CD4-positive, alpha-beta T cell treated with Interleukin-1 beta for 1 hour (primary cell): ENCODE data around the gene MIPOL1.
"Not testable (repeated sequence)": the region's sequence is repeated elsewhere in the genome, so short reads cannot be mapped to it uniquely, and the experiment has no call there.

Experiments used
- DNase-seq, 2 donors: peaks; one replicate each; pipeline ENCODE4 v3.0.0-alpha.2; 2020 to 2022

The MIPOL1 gene

DNA sequence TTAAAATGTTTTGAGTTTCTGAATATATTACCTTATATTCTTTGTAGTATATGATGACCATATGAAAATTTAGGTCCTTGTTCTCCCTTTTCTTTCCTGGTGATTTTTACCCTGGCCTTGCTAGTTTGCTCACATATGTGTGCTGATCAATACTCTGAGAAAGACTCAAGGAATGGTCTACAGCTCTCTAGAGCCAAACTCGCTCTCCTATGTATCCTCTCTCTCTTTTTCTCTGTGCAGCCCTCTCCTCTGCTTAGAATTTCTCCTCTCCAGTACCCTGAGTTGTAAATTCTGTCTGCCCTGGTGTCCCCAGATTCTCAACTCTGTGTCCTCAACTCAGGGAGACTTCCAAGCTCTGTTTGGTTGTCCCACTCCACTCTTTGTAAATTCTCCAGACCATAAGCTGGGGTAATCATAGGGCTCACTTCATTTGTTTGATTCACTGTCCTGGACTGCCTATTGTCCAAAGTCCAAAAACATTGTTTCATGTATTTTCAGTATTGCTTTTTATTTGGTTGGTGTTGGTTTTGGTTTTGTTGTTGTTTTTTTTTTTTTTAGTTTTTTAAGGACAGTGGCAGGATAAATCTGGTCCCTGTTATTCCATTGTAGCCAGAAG lies 356.3 kb downstream of the MIPOL1 start:
- DNase-seq = no peak

DNA sequence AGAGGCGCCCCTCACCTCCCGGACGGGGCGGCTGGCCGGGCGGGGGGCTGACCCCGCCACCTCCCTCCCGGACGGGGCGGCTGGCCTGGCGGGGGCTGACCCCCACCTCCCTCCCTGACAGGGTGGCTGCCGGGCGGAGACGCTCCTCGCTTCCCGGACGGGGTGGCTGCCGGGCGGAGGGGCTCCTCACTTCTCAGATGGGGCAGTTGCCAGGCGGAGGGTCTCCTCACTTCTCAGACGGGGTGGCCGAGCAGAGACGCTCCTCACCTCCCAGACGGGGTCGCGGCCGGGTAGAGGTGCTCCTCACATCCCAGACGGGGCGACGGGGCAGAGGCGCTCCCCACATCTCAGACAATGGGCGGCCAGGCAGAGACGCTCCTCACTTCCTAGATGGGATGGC lies 357.9 kb downstream of the MIPOL1 start:
- not testable (repeated sequence) for DNase-seq

DNA sequence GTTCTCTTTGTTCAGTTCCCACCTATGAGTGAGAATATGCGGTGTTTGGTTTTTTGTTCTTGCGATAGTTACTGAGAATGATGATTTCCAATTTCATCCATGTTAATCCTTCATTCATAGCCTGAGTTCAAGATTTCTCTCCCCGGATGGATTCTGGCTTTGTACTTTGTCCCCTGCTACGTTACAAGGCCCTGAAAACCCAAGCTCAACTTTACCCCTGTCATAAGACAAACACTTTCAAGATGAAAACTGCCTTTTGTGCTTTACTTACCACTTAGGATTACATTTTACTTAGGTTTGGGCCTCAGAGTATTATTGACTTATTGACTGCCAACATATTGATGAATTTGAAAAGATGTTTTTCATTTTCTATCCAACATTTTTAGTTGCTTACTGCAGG lies 361.0 kb downstream of the MIPOL1 start:
- DNase-seq = no peak

DNA sequence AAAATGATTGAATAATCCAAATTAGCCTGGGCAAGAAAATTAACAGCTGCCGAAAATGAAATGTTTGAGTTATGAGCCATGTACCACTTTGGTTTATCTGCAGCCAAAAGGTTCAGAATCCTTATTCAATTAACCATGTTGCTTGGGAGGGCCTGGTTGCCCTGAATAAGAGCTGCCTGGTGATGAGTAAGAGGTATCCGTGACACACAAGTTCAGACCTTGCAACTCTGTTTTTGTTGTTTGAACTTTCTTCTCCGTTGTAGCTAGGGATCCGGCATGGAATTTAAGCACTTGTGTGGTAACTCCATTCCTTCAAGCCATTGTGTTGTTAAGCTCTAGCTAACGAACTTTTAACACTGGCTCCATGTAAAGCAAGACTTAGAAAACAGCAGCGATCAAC lies 361.6 kb downstream of the MIPOL1 start:
- no peak for DNase-seq

DNA sequence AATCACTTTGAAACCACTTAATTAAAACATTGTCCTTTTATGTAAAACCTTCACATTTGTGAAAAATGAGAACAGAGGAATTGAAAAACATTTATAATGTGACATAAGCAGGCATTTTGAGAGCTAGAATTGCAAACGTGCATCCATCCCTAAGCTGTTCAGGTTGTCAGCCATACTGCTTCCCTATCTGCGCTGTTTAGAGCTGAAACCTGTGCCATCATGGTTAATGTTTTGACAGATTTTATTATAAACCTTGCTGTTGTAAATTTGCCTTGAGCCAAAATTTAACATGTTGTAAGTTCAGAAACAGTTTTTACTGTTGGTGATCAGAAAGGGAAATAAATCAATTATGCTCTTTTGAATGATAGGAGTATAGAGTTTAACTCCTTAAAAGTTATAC lies 365.5 kb downstream of the MIPOL1 start:
- DNase-seq = no peak

DNA sequence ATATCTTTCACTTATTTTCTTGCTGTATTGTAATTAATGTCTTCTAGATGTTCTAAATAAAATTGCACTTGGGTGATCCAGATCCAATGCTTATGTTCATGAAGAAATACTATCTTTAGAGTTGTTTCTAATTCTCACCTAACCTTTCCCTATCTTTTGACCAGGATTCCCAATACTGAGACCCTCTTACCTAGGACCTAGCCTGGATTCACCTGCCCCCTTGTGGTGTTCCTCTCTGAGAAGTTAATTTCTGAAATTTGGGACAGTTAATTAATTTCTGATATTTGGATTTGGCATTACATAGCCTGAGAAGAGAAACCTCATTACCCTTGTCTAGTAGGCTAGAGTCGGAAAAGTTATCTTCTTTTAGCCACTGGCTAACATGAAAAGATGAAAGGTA lies 367.8 kb downstream of the MIPOL1 start:
- DNase-seq = no peak

DNA sequence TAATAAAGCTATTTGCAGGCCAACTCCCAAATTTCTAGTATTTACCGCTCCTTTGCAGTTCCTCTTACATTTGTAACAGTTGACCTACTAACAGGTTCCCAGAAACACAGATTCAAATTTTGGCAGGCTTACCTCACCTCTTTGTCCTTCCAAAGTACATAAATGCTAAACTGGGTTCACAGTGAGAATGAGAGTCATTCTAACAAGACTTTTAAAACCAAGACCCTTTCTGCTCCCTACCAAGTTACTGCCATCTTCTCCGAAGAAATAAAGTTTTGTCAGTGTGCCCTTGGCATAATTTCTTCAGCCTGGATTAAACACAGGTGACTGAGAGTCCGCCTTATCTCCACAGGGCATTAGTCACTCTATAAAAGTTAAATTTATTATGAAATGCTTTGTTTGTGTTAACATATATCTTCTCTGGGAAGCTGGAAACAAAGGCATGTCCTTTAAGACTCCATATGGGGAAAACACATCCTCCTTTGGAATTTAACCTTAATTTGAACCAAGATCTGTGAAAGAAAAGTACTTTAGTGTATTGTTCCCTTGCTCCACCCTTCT lies 369.2 kb downstream of the MIPOL1 start:
- DNase-seq = no peak

DNA sequence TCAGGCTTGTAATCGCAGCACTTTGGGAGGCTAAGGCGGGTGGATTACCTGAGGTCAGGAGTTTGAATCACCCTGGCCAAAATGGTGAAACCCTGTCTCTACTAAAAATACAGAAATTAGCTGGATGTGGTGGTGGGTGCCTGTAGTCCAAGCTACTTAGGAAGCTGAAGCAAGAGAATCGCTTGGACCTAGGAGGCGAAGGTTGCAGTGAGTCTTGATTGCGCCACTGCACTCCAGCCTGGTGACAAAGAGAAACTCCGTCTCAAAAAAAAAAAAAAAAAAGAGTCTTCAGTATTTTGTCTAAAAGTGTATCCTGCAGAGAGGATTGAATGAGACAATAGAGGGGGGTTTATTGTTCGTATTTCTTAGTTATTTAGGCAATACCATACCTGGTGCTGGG lies 372.0 kb downstream of the MIPOL1 start:
- no peak for DNase-seq

DNA sequence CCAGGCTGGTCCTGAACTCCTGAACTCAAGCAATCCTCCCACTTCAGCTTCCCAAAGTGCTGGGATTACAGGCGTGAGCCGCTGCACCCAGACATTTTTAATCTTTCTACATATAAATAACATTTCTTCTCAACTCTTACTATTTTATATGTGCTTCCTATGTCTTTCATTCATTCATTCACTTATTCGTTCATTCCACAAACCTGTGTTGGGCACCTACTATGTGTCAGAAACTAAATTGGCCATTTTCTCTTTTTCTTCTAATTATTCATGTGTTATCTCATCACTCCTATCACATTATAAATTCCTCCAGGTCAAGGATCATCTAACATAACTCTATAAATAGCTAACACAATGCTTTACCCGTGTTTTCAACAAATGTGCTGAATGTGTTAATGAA lies 373.7 kb downstream of the MIPOL1 start:
- DNase-seq = no peak

DNA sequence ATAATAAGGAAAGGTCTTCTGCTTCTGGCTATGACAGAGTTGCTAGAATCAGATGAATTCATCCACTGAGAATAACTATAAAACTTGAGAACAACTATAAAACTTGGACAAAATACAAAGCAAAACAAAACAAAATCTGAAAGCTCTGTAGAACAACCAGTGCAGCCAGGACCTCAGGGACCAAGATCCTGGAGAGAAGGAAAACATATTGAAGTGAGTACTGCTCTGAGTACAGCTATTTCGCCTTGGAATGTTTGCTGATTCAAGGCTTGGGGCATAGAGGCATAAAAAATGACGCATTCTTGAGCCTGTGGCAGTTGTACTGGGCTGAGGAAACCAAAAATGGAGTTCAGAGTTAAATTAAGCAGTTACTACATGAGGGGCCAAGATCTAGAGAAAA lies 375.6 kb downstream of the MIPOL1 start:
- no peak for DNase-seq

DNA sequence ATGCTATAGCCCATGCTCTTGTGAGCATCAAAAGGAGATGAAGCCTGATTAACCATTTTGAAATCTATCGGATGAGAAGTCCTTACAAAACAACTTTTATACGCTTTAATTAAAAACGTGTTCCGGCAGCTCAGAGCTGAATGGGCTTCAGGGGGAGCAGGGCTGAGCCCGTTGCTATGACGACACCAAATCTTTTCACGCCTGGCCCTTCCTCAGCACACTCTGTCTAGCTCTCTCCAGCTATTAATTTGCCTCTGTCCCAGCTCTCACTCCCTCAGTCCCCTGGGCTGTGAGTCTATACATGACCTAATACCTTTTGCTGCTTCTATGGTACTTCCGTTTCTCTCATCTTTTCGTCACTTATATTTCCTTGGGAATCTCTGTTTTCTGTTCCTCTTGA lies 381.5 kb downstream of the MIPOL1 start:
- no peak for DNase-seq

DNA sequence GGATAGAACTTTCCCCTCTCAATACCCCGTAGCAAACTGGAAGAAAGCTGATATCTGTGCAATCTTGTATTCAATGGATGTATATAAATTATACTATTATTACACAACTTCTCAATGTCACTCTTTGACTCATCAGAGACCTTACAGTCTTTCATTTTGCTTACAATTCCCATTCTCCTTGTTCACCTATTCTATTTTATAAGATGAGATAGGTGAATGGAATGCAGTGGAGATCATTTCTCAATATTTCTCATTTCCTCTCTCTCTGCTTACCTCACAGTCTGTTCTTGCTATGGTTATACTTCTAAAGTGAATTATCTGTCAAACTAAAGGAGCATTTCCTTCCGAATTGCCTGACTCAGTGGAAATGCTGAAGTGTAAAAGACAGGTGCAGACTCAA lies 382.4 kb downstream of the MIPOL1 start:
- DNase-seq = no peak

DNA sequence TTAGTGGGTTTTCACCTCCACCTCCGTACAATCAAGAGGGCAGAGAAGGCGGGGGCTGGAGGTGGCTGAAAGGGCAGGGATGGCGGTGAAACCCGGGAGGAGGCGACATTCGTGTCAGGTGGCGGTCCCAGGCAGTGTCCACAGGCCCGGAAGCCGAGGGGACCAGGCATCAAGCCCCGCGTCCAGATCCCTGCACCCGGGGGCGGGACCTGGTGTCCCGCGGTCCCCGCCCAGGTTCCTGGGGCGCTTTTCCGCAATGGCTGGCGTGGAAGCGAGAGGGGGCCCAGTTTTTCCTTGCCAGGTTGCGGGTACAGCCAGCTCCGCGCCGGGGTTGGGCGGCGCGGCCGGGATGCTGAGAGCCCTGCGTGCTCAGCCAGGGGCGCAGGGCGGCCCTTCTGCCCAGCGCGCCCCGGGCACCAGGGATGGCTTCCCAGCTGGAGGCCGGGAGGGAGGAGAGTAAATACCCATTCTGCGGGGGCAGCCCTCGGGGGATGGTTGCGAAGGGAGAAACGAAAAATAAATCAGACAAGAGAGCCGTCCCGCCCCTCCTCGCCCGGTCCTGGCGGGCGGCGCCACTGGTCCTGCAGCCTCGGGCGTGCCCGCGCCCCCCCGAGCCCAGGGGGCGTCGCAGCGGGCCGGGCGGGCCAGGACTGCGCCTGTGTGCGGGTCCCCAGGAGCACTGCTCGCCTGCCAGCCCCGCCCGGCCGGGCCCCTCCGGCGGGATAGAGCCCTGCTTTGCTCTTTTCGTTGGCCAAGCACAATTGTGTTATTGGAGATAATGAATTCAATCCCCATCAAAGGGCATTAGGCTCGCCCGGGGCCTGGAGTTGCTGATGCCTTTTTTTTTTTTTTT lies 385.8 kb downstream of the MIPOL1 start:
- DNase-seq = no peak

DNA sequence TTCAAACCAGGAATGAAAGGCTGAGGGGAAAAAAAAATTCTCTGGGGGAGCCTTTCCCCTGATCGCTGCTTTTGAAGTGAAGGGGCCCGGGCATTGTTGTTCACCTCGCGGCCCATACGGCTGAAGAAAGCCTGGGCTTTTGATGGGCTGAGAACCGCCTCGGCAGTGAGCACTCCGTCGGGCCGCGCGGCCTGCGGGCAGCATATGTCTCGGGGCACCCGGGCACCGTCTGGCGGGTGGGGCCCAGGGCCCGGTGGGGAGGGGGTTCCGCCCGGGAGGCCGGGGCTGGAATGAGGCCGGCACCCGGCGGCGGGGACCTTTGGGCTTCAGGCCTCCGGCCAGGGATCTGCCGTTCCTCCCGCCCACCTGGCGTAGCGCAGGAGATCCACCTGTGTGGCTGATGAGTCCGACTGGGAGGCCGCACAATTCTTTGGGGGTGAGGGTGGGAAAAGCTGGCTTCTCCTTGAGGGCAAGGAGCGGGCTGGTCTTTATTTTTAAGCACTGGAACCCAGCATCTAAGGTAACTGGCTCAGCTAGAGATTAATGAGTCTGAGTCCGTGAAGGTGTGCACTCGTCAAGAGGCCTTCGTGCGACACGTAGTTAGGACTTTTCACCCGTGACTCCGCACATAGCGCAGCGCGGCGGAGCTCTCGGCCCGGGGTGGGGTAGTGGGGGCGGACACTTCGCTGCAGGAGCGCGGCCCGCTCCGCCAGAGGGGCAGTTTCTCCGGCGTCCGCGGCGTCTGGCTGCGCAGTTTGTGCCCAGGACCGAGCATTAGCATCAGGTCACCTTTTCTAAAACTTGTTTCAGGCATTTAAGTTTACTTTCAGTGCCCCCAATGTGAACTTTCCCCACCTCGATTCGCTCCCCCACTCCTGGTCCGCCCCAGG lies 386.7 kb downstream of the MIPOL1 start:
- no peak for DNase-seq

DNA sequence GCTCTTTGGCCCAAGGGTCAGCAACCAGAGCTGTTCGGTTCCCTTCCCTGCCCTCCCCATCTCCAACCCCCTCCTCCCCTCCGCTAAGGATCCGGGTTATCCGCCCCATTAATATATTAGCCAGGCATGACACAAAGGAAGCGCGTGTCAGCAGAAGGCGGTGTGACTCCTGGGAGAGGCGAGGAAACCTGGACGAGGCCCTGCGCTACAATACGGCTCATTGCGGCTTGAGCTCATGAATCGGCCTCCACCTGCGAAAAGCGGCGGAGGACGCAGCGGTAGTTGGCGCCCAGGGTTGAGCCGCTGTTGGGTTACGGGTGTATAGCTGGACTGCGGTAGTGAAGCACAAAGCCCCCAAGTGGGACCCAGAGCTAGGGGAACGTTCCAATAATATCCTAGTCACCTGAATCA lies 387.4 kb downstream of the MIPOL1 start:
- DNase-seq = no peak

DNA sequence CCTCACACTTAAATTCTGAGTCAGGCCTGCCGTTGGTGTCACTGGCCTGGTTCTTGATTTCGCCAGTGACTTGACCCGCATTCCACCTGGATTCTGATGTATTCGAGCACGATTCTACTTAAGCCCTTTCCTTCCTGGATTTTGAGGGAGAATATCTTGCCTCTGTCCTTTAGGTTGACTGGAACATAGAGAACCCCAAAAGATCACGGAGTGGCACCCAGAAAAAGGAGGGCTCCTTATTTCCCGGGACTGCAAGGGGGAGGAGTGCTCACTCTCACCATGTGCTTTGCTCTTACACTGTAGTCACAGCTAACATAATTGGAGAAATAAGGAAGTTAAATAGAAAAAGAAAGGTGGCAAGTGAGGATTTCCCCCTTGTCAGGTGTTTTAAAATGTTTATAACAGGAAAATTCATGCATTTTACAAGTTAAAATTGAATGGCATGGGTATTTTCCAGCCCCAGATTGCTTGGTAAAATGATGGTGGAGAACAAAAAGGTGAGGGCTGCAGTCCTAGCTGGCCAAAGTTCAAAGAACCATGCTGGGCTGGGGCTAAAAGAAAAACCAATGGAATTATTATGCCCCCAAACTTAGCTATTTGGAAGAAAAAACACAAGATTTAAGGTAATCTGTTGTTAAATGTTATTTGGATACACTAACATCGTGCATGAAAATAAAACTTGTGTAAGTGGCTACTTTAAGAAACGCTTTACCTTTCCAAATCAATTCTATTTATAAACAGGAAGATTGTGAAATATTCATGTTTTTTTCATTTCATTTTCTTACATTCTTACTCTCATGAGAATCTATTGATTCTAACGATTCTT lies 388.4 kb downstream of the MIPOL1 start:
- no peak for DNase-seq

DNA sequence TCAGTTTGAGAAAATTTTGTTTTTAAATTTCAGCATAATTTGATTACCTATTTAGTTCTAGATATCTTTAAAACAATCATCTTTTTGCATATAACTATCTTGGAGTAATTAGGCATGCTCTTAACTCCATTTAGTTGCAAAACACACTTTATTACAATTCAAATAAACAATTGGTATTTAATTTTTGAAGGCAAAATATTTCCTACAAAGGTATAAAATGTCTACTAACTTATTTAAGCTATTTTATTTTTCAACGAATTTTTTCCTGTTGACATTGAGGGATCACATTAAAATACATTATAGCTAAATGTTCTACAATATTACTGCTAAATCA lies 389.0 kb downstream of the MIPOL1 start:
- DNase-seq = no peak

DNA sequence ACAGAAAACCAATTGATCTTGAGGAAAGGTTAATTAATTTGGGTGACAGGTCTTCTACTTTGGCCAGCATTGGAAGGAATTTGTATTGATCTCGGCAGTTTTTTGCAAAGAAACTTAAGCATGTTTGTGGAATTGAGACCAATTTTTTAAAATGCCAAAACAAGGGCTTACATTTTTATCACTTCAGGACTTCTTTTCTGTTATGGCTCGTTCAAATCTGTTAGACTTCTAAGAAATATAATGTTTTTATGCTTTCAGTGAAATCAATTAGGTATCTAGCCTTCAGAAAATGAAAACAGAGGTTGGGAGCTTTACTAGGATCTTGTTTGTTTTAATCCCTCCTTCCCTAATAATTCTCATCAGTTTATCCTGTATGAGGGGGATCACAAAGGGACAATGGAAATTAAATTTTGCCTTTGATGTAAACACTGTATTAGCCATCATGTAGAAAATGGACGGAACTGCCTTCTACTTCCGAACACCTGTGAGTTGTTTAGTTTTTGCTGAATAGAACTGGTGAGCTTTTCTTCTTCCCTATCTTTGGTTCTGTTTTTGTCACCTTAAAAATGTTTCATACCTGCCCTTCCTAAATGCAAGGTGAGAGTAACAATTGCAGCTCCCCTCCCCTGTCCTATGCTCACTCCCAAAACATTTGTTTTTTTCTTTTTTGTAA lies 389.5 kb downstream of the MIPOL1 start:
- DNase-seq = no peak

DNA sequence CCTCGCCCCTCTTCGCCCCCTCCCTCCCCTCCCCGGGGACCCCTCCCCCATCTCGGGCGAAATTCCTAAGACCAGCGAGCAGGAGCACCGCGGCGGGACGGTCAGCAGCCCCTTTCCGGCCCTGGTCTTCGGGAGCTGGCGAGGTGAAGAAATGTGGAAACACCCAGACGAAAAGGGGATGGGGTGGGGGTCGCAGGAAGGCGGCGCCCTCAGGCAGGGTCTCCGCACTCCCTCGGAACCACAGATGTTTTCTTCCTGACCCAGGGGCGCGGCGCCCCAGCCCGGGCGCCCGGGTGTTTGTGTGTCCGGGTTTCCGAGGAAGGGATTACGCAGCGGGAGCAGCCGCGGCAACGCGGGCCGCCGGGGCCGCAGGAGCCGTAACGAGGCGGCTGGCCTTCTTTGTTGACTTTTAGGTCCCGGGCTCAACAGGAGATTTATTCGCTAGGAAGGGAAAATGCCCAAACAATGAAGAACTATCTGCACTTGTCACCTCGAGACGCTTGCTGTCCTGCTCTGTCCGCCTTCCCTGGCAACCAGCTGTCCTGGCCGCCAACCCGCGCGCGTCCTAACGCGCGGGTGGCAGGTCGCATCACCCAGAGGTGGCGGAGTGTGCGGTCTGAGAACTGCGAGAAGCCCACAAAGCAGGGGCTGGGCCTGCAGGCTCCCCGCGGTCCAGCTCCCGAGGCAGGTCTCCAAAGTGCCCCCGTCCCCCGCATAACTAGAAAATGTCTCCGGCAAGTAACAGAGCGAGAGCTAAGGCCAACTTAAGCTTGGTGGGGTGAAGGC lies 390.3 kb downstream of the MIPOL1 start:
- DNase-seq = no peak

DNA sequence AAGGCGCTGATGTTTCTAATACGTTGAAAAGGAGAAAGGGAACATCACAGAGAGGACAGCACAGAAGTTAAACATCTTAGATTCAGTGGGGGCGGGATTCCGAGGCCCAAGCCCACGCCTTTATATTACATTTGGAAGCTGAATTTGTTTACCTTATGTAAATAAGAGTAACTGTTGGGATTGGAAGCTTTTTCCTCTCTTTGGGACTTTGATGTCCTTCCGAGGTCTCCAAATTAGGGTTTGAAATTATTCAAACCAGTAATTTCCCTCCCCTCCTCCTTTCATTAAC lies 390.9 kb downstream of the MIPOL1 start:
- no peak for DNase-seq

DNA sequence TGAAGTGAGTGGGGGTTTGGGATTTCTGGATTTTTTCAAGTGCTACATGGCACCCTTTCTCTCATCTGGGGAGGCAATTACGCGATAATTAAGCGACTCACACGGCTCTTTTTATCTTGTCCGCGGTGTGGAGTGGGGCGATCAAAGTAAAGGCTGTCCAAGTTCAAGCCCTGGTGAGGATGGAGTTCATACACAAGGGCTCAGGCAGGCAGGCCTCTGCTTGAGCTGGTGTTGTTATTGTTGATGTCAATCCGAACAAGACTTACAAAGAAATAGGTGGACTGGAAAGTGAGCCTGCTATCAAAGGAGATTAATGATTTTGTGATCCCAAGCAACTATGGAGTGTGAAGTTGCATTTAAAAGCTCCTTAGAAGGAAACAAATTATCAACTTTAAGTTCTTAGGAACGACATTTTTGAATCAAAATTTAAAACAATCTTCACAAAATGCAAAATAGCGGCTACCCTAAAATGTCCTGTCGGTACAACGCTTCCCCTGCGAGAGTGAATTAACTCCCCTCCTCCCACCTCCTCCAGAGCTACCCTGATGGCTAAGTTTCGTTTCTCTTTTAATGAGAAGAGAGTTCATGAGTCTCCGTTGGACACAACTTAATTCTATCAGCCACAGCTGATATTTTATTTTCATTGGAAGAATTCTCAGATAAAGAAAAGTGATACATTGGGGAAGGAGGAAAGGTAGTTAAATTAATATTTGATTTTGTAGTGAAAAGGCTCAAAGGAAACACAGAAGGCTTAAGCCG lies 391.4 kb downstream of the MIPOL1 start:
- DNase-seq = no peak
